COR-L47 (cell line): Measurements from ENCODE around the gene GDF7.

Experiments used
- DNase-seq: peaks from one replicate; lab custom pipeline; 2025; lab: John Stamatoyannopoulos, UW

GDF7 gene

DNA sequence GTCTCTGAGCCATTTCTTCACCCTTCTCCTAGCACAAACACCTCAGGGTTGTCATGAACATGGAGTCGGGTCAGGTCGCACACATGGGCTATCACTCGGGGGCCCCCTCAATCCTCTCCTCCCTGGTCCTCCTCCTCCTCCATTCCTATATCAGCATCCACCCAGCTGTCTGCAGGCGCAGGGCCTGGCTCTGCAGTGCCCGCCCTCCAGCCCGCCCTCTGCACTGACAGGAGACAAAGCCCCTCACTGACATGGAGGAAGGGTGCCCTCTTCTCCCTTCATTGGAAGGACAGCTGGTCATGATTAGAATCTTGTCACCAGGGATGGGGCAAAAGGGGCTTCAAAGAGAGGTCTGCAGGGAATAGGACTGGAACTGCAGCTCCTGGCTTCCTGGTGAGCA is 37.8 kb upstream of the GDF7 start:
- no peak for DNase-seq

DNA sequence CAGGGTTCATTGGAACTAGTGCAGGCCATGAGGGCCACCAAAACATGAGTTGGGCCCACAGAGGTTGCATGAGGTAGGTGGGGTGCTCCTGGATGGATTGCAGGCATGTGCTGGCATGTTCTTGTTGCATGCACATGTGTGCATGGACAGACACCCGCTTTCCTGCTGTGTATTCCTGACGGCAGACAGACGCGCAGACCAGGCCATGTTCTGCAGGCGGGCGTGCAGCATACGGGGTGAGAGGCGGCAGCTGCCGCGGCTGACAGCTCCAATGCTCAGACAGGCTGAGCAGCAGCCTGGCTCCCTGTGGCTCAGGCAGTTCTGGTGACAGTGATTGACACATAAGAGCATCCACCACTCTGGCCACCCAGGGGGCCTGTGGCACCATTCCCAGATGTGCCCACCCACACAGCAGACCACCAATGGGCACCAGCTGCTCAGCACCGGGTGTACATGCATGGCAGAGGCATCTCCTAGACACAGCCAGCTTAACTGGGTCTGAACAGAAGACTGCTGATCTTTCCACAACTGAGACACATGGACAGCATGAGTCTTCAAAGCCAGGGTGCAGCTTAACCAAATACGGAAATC is 37.3 kb upstream of the GDF7 start:
- no peak for DNase-seq

DNA sequence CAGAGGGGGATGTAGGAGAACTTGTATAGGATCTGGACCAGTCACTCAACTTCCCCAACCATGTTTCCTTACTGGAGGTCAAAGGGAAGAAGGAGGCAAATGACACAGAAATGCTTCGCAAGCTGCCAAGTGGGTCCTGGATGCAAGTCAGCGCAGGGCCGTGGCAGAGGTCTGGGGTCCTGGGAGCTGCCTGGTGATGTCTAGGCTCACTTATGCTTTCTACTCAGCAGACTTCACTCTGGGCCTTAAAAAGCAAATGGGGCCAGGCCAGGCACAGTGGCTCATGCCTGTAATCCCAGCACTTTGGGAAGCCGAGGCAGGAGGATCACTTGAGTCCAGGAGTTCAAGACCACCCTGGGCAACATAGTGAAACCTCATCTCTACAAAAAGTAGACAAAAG is 36.0 kb upstream of the GDF7 start:
- DNase-seq = no peak

DNA sequence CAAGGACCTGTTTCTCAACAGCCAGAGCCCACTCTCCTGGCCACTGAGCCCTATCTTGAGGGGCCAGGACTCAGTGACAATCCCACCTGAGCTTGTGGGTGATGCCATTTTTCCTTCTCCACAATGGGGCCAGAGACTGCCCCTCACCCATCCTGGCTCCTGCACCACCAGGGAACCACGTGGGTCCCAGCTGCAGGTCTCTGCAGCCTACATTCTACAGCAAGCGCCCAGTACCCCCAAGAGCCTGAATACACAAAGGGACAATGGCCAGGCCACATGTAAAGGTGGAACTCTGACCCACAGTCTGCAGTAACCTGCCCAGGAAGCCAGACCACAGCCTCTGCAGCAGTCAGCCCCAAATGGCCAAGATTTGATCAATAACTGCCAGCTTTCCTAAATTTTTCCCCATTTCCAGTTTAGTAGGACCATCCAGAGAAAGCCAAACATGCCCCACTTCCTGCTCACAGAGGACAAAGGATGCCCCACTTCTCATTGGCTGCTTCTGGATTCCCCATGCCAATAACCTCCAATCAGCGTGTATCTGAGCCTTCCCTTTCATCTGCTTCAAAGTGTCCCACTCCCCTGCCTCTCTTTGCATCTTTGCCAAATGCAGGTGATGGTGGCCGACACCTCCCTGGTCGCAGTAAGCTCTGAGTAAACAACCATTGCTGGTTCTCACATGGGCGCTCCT is 35.2 kb upstream of the GDF7 start:
- DNase-seq = no peak

GRCh38 chr2:20632446-20632990 is 34.4 kb upstream of the GDF7 start:
- no peak for DNase-seq

- DNase-seq = no peak
Measured at GRCh38 chr2:20633001-20633400, 33.9 kb upstream of the GDF7 start.

DNA sequence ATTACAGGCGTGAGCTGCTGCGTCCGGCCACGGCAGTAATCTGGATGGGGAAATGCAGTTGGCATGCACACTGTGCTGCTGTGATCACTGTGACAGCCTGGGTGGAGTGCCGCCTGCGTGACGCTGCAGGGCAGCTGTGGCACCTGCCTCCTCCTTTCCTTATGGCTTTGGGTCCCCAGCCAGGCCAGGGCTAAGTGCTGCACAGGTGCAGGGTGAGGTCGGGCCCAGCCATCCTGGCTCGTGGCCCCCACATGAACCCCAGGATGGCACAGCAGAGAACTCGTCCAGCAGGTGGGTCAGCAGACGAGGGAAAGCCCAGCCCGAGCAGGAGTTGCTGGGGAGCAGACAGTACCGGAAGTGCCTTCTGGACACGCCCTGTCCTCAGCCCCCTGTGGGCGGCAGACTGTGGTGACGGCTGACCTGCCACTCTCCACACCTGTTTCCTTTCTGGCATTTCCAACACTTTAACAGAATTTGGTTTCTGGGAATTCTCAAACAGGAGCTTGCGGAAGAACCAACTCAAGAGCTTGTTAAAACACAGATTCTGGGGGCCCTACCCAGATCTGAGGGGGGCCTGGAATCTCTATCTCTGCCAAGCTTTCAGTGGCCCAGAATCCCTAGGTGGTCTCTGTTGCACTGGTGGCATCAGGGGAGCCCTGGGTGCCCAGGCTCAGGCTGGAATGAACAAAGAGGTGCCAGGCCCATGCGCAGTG is 33.0 kb upstream of the GDF7 start:
- DNase-seq = peak; percentile 60

DNA sequence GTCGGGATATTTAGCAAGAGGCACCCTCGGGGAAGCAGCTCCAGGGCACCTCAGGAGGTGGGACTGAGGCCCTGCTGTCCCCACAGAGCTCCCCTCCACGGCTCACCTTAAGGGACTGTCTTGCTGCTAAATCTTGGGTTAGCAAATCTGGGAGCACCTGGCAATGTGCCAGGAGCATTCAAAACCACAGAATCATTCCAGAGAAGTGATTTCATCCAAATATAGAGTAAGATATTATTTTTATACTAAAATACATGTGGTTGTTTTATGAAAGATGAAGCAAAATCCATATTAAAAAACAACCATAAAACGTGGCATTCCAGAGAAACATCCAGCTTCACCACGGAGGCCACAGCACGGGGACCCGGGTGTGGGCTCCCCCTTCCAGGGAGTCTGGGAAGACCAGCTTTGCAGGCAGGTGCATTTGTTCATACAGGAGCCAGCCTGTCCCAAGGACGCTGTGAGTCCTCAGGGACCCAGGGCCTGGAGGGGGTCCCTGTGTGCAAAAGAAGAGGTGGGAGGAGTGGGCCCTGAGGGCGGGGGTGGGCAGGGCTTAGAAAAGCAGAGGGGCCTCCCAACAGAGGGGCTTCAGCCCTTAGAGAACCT is 32.3 kb upstream of the GDF7 start:
- DNase-seq = no peak

DNA sequence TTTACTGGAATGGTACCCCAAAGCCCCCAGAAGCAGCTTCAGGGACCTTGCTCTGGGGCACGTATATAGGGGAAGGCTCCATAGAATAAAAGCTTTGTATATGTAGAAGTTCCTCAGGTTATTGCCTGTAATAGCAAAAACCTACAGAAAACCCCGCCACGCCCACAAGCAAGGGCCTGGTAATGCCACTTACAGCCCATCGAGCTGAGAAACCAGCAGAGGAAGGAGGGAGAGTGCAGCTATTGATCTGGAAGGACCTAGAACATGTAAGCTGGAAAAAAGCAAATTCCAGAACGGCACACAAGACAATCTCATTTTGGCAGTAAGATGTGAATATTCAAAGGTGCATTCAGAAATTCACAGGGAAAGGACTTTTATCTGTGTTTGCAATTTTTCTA is 31.8 kb upstream of the GDF7 start:
- no peak for DNase-seq

- DNase-seq = peak; percentile 84
Measured at GRCh38 chr2:20635675-20636584, 31.0 kb upstream of the GDF7 start.

- DNase-seq = no peak
Measured at GRCh38 chr2:20637147-20637546, 29.8 kb upstream of the GDF7 start.

DNA sequence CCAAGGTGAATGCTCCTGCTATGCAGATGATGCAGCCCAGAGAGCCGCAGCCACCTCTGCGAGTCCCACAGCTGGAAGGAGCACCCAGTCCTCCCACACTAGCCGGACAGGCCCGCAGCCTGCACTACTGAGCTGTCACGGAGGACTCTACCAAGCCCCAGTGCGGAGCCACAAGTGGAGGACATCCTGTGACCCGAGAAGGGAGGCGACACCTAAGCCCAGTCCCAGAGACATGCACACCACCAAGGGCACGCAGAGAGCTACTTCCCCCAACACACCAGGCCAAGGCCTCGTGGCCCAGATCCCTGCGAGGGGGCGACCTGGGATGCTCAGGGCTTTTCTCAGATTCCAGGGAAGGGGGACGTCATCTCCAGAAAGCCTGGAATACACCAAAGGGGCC is 28.9 kb upstream of the GDF7 start:
- DNase-seq = no peak

- no peak for DNase-seq
Measured at GRCh38 chr2:20638646-20639430, 28.1 kb upstream of the GDF7 start.

GRCh38 chr2:20640411-20641122 is 26.4 kb upstream of the GDF7 start:
- no peak for DNase-seq

DNA sequence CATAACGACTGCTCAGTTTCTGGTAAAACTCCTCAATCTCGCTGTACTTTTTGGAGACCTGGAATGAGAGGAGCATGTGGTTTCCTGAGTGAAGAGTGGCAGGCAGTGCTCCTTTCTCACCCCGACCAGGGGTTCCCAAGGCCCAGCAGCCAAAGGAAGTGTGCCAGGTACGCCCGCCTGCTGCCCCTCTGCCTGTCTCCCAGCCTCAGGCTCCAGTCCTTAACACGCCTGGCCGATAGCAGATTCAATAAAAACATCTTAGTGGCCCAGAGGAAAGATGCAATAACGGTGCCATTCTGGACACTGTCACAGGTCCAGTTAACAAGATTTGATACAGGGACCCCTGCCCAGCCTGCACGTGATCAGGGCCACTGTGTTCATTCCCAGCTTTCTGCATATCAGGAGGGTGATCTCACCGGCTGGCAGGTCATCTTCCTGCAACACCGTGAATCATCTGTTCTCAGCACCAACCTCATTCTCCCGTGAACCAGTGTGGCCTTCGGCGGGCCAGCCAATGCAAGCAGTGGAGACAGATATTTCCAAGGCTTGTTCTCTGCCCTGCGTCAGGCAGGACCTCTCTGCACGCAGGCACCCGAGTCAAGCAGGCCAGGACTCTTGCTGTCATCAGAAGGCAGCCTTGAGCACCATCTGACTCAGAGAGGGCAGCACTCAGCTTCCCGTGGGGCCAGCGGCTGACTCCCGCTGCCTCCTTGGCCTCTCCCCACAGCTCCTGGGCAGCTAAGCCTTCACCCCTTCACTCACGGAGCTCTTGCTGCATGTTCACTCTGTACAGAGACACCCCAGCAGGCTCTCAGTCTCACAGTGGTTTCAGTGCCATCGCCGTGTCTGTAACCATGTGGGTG is 25.6 kb upstream of the GDF7 start:
- no peak for DNase-seq

DNA sequence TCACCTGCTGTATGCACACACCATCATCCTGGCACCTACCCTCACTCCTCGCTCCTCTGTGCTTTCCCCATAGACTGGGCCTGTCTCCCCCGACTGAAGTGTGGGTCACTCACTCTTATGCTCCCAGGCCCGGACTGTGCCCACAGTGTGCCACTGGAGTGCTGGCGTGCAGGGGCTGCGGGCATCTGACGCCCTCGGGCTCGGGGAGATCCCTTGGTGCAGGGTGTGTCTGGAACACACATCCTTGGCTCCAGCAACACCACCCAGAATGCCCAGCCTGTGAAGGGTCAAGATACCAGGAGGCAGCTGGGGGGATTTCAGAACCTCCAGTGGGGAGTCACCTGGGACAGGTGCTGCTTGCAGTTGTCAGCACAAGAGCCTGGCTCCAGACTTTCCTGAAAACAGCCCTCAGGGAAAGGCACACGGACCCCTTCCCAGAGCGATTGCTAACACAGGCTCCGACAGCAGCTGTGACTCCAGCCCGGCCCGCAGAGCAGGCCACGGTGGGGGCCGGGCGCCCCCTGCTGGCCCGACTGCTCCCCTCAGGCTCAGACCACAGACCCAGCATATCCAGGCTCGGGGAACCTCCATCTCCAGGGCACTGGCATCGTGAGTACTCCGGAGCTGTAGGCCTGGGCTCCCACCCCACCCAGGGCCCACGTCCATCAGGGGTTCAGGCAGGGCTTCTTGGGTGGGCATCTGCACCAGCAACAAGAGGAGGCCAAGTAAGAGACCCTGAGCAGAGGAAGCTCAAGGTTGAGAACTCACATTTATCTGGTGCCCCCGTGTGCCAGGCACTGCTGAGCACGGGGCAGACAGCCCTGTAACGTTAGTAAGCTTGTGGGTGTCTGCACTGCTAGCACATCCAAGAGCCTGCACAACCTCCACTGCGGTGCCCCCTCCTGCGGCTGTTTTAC is 24.6 kb upstream of the GDF7 start:
- DNase-seq = peak; percentile 47

DNA sequence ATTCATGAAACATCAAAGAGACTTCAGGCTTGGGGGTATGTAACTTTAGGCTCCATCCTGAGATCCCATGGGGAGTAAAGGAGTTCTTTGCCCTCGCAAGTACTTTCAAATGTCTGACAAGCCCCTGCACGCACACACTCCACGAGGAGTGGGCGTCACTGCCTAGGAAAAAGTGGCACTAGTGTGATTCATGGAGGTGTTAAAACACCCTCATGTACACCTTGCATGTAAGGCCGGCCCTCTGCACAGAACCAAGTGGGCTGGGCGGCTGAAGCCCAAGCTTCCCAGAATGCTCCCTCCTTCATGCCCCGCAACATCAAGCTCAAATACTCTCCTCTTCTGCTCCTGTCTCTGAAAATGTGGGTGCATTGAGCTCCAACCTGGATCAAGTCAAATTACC is 23.9 kb upstream of the GDF7 start:
- no peak for DNase-seq

DNA sequence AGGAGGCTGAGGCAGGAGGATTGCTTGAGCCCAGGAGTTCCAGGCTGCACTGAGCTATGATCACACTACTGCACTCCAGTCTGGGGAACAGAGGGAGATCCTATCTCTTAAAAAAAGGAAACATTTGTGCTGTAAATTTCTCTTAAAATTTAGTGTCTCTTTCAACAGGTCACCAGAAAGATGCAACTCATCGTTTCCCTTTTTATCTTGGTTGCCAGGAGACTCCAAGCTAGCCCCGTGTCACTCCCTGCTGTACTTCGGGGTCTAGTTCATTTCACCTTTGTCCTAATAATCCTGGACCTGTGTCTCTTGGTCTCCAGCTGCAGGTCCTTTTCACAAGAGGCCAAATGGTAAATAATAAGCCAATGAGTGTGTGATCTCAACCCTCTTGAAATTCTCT is 23.1 kb upstream of the GDF7 start:
- DNase-seq = no peak
